Measurements from ENCODE around the gene NSD2.
"Not testable (repeated sequence)": the region's sequence is repeated elsewhere in the genome, so short reads cannot be mapped to it uniquely, and the experiment has no call there.

Gene NSD2

DNA sequence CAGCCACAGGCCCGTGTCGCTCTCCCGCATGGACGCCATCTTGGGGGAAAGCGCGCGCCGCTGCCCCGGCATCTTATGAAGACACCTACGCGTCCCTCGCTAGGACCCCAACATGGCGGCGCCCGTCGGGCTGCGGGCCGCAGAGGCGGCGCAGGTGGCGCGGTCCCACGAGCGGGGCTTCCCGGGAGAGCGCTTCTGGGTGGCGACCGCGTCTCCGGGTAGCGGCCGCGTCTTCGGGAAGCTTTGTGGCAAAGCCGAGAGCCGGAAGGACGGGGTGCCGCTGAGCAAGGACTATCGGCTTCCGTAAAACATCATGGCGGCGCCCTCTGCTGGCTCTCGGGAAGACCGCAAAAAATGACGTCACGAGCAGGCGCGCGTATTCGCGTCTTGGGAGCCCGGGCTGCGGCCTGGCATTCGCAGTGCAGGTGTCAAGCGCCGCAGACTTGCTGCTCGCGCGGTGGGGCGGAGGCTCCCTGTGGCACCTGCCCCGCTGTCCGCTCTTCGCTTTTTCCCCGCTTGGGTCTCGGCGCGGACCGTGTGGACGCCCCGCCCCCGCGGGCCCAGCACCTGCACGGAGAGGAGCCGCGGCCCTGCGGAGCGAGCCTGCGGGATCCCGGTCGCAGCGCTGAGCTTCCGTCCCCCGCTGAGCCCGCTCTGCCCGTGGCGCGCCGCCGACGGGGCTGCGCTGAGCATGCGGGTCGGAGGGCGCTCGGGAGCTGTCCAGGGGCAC lies 137.9 kb downstream of the NSD2 start, which contains the start of gene NELFA:
NELFA (minus strand) TSS at position 54 of the 730 bp plus-strand sequence; CDS start at position 39, 15 bp downstream.
- DNase-seq = peak; percentile 96

DNA sequence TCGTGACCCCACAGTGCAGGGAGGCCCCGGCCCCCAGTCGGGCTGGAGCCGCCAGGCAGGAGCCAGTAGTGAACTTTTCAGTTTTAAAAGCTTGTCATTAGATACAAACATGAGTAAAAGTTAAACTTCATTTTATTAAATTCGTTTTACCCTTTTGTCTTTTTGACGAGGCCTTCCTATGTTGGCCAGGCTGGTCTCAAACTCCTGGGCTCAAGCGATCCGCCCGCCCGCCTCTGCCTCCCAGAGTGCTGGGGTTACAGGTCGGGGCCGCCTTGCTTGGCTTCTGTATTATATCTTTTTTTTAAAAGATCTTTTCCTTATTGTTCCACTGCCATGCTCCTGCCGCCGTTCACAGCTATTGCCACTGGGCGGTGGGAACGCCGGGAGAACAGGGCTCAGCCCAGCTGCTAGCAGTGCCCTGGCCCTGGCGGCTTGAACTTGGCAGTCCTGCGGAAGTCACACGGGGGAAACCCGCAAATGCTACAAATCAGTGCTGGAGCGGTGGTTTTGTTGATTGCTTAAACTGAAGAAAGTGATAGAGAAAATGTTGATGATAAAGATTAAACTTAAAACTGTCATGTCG lies 138.5 kb downstream of the NSD2 start:
- no peak for DNase-seq

DNA sequence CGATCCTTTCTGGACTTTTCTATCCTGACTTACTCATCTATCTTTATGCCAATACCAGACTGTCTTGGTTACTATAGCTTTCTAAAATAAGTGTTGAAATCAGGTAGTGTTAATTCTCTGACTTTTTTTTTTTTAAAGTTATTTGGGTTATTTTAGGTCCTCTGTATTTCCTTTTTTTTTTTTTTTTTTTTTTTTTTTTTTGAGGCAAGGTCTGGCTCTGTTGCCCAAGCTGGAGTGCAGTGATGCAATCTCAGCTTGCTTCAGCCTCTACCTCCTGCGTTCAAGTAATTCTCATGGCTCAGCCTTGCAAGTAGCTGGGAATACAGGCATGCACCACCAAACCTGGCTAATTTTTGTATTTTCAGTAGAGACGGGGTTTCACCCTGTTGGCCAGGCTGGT lies 140.4 kb downstream of the NSD2 start:
- DNase-seq = no peak

DNA sequence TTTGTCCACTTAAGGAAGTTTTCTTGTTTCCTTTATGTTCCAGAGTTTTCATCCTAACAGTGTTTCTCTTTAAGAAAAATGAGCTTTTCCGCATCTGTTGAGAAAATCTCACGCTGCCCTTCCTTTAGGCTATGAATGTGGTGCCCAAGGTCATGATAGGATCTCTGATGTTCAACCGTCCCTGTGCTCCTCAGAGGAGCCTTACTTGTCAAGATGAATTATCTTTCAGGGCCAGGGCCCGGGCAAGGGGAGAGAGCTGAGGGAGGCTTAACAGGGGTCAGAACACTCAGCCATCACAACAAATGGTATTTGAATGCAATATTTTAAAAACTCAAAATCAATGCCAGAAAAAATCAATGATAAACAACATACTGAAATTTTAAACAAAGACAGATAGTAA lies 143.8 kb downstream of the NSD2 start:
- DNase-seq = no peak

DNA sequence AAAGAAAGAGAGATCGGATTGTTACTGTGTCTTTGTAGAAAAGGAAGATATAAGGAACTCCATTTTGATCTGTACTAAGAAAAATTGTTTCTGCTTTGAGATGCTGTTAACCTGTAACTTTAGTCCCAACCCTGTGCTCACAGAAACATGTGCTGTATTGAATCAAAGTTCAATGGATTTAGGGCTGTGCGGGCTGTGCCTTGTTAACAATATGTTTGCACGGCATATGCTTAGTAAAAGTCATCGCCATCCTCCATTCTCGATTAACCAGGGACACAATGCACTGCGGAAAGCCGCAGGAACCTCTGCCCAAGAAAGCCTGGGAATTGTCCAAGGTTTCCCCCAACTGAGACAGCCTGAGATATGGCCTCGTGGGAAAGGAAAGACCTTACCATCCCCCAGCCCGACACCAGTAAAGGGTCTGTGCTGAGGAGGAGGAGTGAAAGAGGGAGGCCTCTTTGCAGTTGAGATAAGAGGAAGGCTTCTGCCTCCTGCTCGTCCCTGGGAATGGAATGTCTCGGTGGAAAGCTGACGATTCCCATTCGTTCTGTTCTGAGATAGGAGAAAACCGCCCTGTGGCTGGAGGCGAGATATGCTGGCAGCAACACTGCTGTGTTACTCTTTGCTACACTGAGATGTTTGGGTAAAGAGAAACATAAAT lies 150.3 kb downstream of the NSD2 start:
- DNase-seq = not testable (repeated sequence)

DNA sequence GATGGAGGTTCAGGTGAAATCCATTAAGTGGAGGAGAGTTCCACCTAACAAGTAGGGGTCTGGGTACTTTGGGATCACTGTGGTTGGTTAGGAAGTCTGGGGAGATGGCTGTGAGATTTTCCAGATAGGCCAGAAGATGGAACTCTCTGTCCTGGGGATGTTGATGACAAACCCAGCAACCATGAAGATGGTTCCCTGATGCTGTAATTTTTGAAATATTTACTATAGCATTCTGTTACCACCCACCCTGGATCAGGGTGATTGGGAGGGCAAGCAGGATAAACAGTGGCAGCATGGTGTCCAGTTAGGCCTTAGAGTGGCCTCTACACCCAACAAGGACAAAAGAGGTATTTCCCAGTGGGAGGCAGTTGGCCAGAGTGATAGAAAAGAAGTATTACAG lies 153.5 kb downstream of the NSD2 start:
- DNase-seq = no peak

DNA sequence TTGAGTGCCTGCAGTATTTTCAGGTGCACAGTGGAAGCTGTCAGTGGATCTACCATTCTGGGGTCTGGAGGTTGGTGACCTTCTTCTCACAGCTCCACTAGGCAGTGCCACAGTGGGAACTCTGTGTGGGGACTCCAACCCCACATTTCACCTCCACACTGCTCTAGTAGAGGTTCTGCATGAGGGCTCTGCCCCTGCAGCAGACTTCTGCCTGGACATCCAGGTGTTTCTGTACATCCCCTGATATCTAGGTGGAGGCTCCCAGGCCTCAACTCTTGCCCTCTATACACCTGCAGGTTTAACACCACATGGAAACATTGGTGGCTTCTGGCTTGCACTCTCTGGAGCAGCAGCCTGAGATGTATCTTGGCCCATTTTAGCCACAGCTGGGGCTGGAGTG lies 154.6 kb downstream of the NSD2 start:
- no peak for DNase-seq

DNA sequence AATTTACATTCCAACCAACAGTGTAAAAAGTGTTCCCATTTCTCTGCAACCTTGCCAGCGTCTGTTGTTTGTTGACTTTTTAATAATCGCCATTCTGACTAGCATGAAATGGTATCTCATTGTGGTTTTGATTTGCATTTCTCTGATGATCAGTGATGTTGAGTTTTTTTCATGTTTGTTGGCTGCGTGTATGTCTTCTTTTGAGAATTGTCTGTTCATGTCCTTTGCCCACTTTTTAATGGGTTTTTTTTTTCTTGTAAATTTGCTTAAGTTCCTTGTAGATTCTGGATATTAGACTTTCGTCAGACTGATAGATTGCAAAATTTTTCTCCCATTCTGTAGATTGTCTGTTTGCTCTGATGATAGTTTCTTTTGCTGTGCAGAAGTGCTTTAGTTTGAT lies 155.9 kb downstream of the NSD2 start:
- DNase-seq = not testable (repeated sequence)

DNA sequence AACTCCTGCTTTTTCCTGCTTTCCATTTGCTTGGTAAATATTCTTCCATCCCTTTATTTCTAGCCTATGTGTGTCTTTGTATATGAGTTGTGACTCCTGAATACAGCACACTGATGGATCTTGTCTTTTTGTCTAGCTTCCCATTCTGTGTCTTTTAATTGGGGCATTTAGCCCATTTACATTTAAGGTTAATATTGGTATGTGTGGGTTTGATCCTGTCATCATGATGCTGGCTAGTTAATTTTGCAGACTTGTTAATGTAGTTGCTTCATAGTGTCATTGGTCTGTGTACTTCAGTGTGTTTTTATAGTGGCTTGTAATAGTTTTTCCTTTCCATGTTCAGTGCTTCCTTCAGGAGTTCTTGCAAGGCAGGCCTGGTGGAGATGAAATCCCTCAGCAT lies 160.0 kb downstream of the NSD2 start:
- DNase-seq = not testable (repeated sequence)
